Esophagus muscularis mucosa (tissue), 4 donors: Measurements from ENCODE around the gene ACSL4. TPM values are rescaled to one million over a fixed set of nuclear protein-coding genes. Genes with fewer than 3 reads are reported as not detected.

ENCODE experiments used
- DNase-seq: peaks from one replicate; pipeline ENCODE4 v3.0.0-alpha.2; 2017; ENCODE audit errors: extremely low spot score
- H3K27ac ChIP-seq, 4 donors: fragments of 200-600 bp; sonication (generic); replicated peaks in 1 of 4; 1 replicate in 3 of 4; 2 replicates in 1 of 4; pipeline ENCODE4 v1.5.1; 2016 to 2019; ENCODE audit warnings: mild to moderate bottlenecking in 1 of 4
- H3K27me3 ChIP-seq, 4 donors: fragments of 200-600 bp; sonication (generic); one replicate each; pipeline versions ENCODE4 v1.5.1 to v1.6.0; 2016 to 2019
- H3K36me3 ChIP-seq, 4 donors: fragments of 200-600 bp; sonication (generic); one replicate each; pipeline ENCODE4 v1.5.1; 2016 to 2019
- H3K4me1 ChIP-seq, 4 donors: fragments of 200-600 bp; sonication (generic); one replicate each; pipeline ENCODE4 v1.5.1; 2016 to 2019
- H3K4me3 ChIP-seq, 4 donors: fragments of 200-600 bp; sonication (generic); 1 replicate in 2 of 4; 2 replicates in 2 of 4; pipeline ENCODE4 v1.5.1; 2016 to 2019; ENCODE audit warnings: mild to moderate bottlenecking in 4 of 4, moderate library complexity in 1 of 4
- H3K9me3 ChIP-seq, 4 donors: fragments of 200-600 bp; sonication (generic); 1 replicate in 3 of 4; 2 replicates in 1 of 4; pipeline ENCODE4 v1.5.1; 2016 to 2019
- CTCF ChIP-seq, 3 experiments: fragments of 200-600 bp in 2 of 3; fragments of 450-650 bp in 1 of 3; sonication (generic) in 2 of 3; IDR thresholded peaks; one replicate each; pipeline ENCODE4 v1.5.1; 2017 to 2019; ENCODE audit warnings: antibody characterized with exemption in 3 of 3, mild to moderate bottlenecking in 2 of 3, moderate library complexity in 1 of 3
- EP300 ChIP-seq: sonication (generic); formaldehyde crosslinking; IDR thresholded peaks from one replicate; pipeline ENCODE4 v1.6.1; 2017; ENCODE audit warnings: antibody characterized with exemption
- POLR2A ChIP-seq: fragments of 450-650 bp; IDR thresholded peaks from one replicate; pipeline ENCODE4 v1.6.1; 2017; ENCODE audit warnings: antibody characterized with exemption, moderate library complexity, mild to moderate bottlenecking, low read depth
- POLR2AphosphoS5 ChIP-seq, 2 donors: sonication (generic); formaldehyde crosslinking; IDR thresholded peaks; one replicate each; pipeline ENCODE4 v1.6.1; 2017; ENCODE audit warnings: antibody characterized with exemption in 2 of 2
- WGBS: methylation state at CpG from one replicate; pipeline ENCODE4 v1.1.5; 2018; 5-methylcytosine and 5-hydroxymethylcytosine counted together
- intact Hi-C: fragments of 100-400 bp; cut with DNase I; formaldehyde crosslinking; loops from one replicate; pipeline ENCODE4 v1.15.1; 2023
- total RNA-seq, 4 donors: library from RNA; depleted of rRNA; stranded (reverse); fragments of >200 nt; gene quantifications; one replicate each; pipeline versions ENCODE4 v1.1.0 to v1.2.1, GENCODE V29; 2016

ACSL4 gene
- total RNA-seq, 4 donors from 2014 or later = 34.9 to 61.5 (median 47.9) TPM

DNA sequence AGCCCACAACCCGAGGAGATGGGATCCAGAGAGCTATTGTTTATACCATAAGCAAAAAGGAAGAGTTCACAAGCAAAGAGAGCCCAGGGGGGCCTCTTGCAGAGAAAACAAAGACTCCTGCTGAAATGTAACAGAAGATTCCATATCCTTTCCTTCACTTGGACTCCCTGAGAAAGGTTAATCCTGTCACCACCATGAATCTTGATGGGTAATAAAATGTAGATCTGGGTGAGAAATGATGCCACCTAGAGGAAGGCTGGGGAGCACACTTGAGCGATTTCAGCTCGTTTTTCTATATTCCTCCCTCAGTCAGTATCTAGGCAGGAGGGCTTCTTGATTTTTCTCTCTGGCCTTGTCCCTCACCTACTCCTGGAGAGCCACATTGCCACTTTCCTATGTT, 97.9 kb downstream of the ACSL4 start:
- DNase-seq = no peak
- H3K27me3 ChIP-seq = no peaks in the 10 kb centered on the region
- H3K4me3 ChIP-seq = no peak overlapping the region
- H3K27ac ChIP-seq = no peak overlapping the region
- no peaks in the 10 kb centered on the region for H3K36me3 ChIP-seq
- WGBS = 24% methylated on average over 3 of the region's 3 CpGs
- H3K4me1 ChIP-seq = no peaks in the 10 kb centered on the region
- TF ChIP-seq POLR2AphosphoS5 (IDR thresholded peaks at IDR 0.05) = no peak
- TF ChIP-seq CTCF (IDR thresholded peaks at IDR 0.05) = peak in 2 of 3 experiments; percentile 24 to 34
- intact Hi-C loops = loop anchor here (5.0 kb wide), 1 partner anchor 148 kb away; no protein-coding TSS in a partner anchor
- no peaks in the 10 kb centered on the region for H3K9me3 ChIP-seq

- 45% methylated on average over 5 of the region's 5 CpGs for WGBS
- Histone ChIP-seq H3K9me3 (no peaks in the 10 kb centered on the region), H3K27me3 (no peaks in the 10 kb centered on the region), H3K4me1 (no peaks in the 10 kb centered on the region), H3K27ac (no peak overlapping the region), H3K36me3 (no peaks in the 10 kb centered on the region), H3K4me3 (no peak overlapping the region)
- peak in 2 of 3 experiments; percentile 28 to 31 for TF ChIP-seq CTCF (IDR thresholded peaks at IDR 0.05)
- TF ChIP-seq POLR2AphosphoS5 (IDR thresholded peaks at IDR 0.05) = no peak
- DNase-seq = no peak
- intact Hi-C loops = no loop called here
Measured at GRCh38 chrX:109632906-109633504, 100.1 kb downstream of the ACSL4 start.

DNA sequence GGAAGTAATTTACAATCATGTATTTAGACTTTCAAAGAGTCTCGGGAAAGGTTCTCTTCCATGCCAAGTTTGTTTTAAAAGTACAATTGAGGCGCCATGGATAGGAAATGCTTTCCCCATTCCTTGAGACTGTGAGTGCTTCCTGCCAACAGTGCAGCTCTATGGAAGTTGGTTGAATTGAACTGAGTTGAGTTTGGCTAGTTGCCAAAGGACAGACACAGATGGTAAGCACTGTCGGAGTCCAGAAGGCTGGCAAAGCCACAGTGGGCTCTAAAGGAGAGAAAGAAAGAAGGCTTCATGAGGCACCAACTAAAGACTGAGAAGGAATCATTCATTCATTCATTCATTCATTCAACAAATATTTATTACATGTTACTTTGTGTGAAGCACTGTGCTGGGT, 103.7 kb downstream of the ACSL4 start:
- 55% methylated on average over 3 of the region's 3 CpGs for WGBS
- no peaks in the 10 kb centered on the region for H3K9me3 ChIP-seq
- H3K36me3 ChIP-seq = no peaks in the 10 kb centered on the region
- no peaks in the 10 kb centered on the region for H3K27me3 ChIP-seq
- H3K4me3 ChIP-seq = no peak overlapping the region
- DNase-seq = no peak
- TF ChIP-seq POLR2AphosphoS5 (IDR thresholded peaks at IDR 0.05) = no peak
- TF ChIP-seq EP300 = no peak
- TF ChIP-seq POLR2A = no peak
- no peak for TF ChIP-seq CTCF (IDR thresholded peaks at IDR 0.05)
- H3K4me1 ChIP-seq = peaks cover 0 to 8% (median 5%) of the 10 kb centered on the region in 4 donors
- H3K27ac ChIP-seq = no peak overlapping the region
- intact Hi-C loops = no loop called here

DNA sequence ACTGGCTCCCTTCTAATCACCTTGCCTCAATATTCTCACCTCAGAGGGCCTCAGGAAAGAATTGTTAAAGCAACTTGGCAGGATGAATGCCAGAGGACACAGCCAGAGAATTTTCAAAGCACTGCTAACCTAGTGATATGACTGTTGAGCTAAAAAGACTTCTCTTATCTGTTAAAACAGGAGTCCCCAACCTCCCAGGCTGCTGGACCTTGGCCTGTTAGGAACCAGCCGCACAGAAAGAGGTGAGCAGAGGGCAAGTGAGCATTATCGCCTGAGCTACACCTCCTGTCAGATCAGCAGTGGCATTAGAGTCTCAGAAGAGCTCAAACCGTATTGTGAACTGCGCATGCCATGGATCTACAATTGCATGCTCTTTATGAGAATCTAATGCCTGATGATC, 106.4 kb downstream of the ACSL4 start:
- no peaks in the 10 kb centered on the region for H3K36me3 ChIP-seq
- intact Hi-C loops = no loop called here
- TF ChIP-seq POLR2A (no peak), EP300 (no peak), POLR2AphosphoS5 (IDR thresholded peaks at IDR 0.05) (no peak), CTCF (IDR thresholded peaks at IDR 0.05) (no peak)
- no peak for DNase-seq
- no peaks in the 10 kb centered on the region for H3K9me3 ChIP-seq
- H3K27me3 ChIP-seq = no peaks in the 10 kb centered on the region
- 94% methylated on average over 4 of the region's 4 CpGs for WGBS
- H3K27ac ChIP-seq = no peak overlapping the region
- H3K4me1 ChIP-seq = peaks cover 0 to 8% (median 5%) of the 10 kb centered on the region in 4 donors
- H3K4me3 ChIP-seq = no peak overlapping the region
